DOHH2 (cell line): Measurements from ENCODE around the gene TNIP3.

Source experiments
- H3F3A ChIP-seq: fragments of 200-600 bp; sonication (generic), shearing (Covaris generic); 2 replicates; pipeline ENCODE4 v1.6.0; 2016; ENCODE audit warnings: antibody characterized with exemption, mild to moderate bottlenecking; ENCODE audit not compliant: control insufficient read depth, insufficient read depth
- H3K27ac ChIP-seq: fragments of 200-600 bp; sonication (generic); 2 replicates; pipeline ENCODE4 v1.5.1; 2014; ENCODE audit warnings: low read depth, mild to moderate bottlenecking, low read length, moderate library complexity
- H3K27me3 ChIP-seq: fragments of 200-600 bp; sonication (generic); 2 replicates; pipeline ENCODE4 v1.6.1; 2014; ENCODE audit warnings: mild to moderate bottlenecking, low read length, mixed read lengths; ENCODE audit not compliant: control insufficient read depth
- H3K36me3 ChIP-seq: fragments of 200-600 bp; sonication (generic); 2 replicates; pipeline ENCODE4 v1.6.1; 2014; ENCODE audit warnings: mild to moderate bottlenecking, low read length, moderate library complexity, mixed read lengths; ENCODE audit not compliant: control insufficient read depth
- H3K4me1 ChIP-seq: fragments of 200-600 bp; sonication (generic); 2 replicates; pipeline ENCODE4 v1.6.1; 2014; ENCODE audit warnings: mild to moderate bottlenecking, low read length, mixed read lengths; ENCODE audit not compliant: control insufficient read depth
- H3K4me2 ChIP-seq: fragments of 200-600 bp; sonication (generic); 2 replicates; pipeline ENCODE4 v1.6.0; 2014; ENCODE audit warnings: mild to moderate bottlenecking, low read length, moderate library complexity
- H3K4me3 ChIP-seq: fragments of 200-600 bp; sonication (generic); 2 replicates; pipeline ENCODE4 v1.5.1; 2014; ENCODE audit warnings: mild to moderate bottlenecking, low read length, mixed read lengths
- H3K79me2 ChIP-seq: fragments of 200-600 bp; sonication (generic); 2 replicates; pipeline ENCODE4 v1.6.1; 2014; ENCODE audit warnings: mild to moderate bottlenecking, low read length, mixed read lengths; ENCODE audit not compliant: control insufficient read depth
- H3K9me2 ChIP-seq: fragments of 200-600 bp; sonication (generic); replicated peaks from 2 replicates; pipeline ENCODE4 v1.6.1; 2014; ENCODE audit warnings: mild to moderate bottlenecking, low read length, mixed read lengths; ENCODE audit not compliant: control insufficient read depth
- H3K9me3 ChIP-seq: fragments of 200-600 bp; sonication (generic); 2 replicates; pipeline ENCODE4 v1.6.1; 2014; ENCODE audit warnings: antibody characterized with exemption, low read length, mixed read lengths; ENCODE audit not compliant: control insufficient read depth, insufficient read depth
- H4K20me1 ChIP-seq: fragments of 200-600 bp; sonication (generic); 2 replicates; pipeline ENCODE4 v1.6.0; 2014; ENCODE audit warnings: low read depth, mild to moderate bottlenecking, antibody characterized with exemption, low read length, moderate library complexity; ENCODE audit not compliant: control insufficient read depth, insufficient read depth
- EZH2phosphoT487 ChIP-seq: fragments of 200-600 bp; sonication (generic); IDR thresholded peaks from 2 replicates; pipeline ENCODE4 v1.6.1; 2017; ENCODE audit warnings: borderline replicate concordance, mild to moderate bottlenecking, antibody characterized with exemption, low read length, moderate library complexity, mixed read lengths
- TF ChIP-seq, protein P1 (sequence below): fragments of 200-600 bp; sonication (generic); IDR thresholded peaks from one replicate; pipeline ENCODE4 v1.5.1; 2014; ENCODE audit warnings: antibody characterized with exemption, mild to moderate bottlenecking, low read depth, low read length; ENCODE audit not compliant: poor library complexity, severe bottlenecking

Gene TNIP3

DNA sequence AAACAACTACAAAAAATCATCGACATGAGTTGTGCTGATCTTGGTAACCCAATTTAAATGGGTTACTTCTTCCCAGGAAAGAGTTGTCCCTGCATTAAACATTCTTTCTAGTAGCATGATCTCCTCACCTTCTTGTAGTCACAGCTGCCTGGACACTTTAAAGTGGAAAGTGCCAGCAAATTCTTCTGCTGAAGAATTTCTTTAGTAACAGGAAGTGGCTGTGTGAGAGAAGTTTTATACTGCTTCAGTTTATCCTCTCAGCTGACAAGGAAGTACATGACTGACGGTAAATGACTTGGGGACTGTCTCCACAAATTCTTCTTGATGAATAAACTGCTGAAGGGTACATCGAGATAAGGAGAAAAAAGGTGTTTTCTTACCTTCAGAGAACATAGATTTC is 18.2 kb upstream of the TNIP3 start:
- Histone ChIP-seq H3K4me3 (no peak overlapping the region), H3K4me2 (no peak overlapping the region), H3K36me3 (no peaks in the 10 kb centered on the region), H3K9me3 (no peaks in the 10 kb centered on the region), H4K20me1 (no peaks in the 10 kb centered on the region), H3K9me2 (no peaks in the 10 kb centered on the region; the same call in 1 of the 2 replicates), H3K27ac (no peak overlapping the region), H3K27me3 (no peaks in the 10 kb centered on the region), H3K4me1 (no peaks in the 10 kb centered on the region), H3K79me2 (no peaks in the 10 kb centered on the region), H3F3A (no peaks in the 10 kb centered on the region)
- no peak for TF ChIP-seq EZH2phosphoT487
- TF ChIP-seq, protein P1, sequence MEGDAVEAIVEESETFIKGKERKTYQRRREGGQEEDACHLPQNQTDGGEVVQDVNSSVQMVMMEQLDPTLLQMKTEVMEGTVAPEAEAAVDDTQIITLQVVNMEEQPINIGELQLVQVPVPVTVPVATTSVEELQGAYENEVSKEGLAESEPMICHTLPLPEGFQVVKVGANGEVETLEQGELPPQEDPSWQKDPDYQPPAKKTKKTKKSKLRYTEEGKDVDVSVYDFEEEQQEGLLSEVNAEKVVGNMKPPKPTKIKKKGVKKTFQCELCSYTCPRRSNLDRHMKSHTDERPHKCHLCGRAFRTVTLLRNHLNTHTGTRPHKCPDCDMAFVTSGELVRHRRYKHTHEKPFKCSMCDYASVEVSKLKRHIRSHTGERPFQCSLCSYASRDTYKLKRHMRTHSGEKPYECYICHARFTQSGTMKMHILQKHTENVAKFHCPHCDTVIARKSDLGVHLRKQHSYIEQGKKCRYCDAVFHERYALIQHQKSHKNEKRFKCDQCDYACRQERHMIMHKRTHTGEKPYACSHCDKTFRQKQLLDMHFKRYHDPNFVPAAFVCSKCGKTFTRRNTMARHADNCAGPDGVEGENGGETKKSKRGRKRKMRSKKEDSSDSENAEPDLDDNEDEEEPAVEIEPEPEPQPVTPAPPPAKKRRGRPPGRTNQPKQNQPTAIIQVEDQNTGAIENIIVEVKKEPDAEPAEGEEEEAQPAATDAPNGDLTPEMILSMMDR = no peak

DNA sequence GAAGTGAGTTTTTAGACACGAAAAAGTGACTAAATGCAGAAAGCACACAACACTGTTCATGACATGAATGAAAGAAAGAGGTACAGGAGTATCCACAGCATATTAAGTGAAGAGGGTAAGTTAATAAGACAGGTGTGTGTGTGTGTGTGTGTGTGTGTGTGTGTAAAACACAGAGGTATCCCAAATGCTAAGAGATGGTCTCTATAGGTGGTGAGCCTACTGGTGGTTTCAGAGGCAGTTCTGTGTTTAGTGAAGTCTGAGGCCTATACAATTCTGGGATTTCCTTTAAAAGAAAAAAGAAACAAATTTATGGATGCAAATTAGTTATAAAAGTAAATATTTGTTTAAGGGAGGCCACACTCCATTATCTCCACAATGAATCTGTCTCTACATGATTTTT is 17.4 kb upstream of the TNIP3 start:
- Histone ChIP-seq H3K4me1 (no peaks in the 10 kb centered on the region), H3K9me3 (no peaks in the 10 kb centered on the region), H3K9me2 (no peaks in the 10 kb centered on the region; the same call in 1 of the 2 replicates), H4K20me1 (no peaks in the 10 kb centered on the region), H3K4me2 (no peak overlapping the region), H3K4me3 (no peak overlapping the region), H3K27me3 (no peaks in the 10 kb centered on the region), H3K36me3 (no peaks in the 10 kb centered on the region), H3F3A (no peaks in the 10 kb centered on the region), H3K27ac (no peak overlapping the region), H3K79me2 (no peaks in the 10 kb centered on the region)
- TF ChIP-seq, protein P1 = no peak
- no peak for TF ChIP-seq EZH2phosphoT487

DNA sequence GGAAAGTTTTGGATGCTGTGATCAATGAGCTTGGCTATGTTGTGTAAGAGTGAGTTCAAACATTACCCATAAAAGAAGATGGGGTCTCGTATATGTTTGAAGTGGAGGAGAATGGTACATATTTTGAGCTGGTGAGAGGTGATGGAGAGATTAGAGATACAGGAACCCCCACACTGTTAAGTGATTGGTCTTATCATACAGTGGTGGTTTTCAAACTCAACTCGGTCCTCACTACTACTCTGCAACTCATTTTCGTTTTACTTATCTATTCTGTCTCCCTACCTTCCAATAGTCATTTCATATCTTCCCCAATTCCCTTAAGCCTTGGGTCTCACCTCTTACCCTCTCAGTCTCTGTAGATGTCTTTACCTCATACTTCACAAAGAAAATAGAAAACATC is 16.4 kb upstream of the TNIP3 start:
- Histone ChIP-seq H3K4me3 (no peak overlapping the region), H3K4me2 (no peak overlapping the region), H4K20me1 (no peaks in the 10 kb centered on the region)

More for the DNA sequence above, 16.4 kb upstream of the TNIP3 start:
- Histone ChIP-seq H3K9me3 (no peaks in the 10 kb centered on the region), H3K27me3 (no peaks in the 10 kb centered on the region), H3K36me3 (no peaks in the 10 kb centered on the region), H3F3A (no peaks in the 10 kb centered on the region), H3K4me1 (no peaks in the 10 kb centered on the region), H3K27ac (no peak overlapping the region), H3K9me2 (no peaks in the 10 kb centered on the region; the same call in 1 of the 2 replicates), H3K79me2 (no peaks in the 10 kb centered on the region)
- no peak for TF ChIP-seq EZH2phosphoT487
- TF ChIP-seq, protein P1 = no peak
